ENCODE measurements around the gene INTS2. TPM values are rescaled to one million over a fixed set of nuclear protein-coding genes. Genes with fewer than 3 reads are reported as not detected.

The INTS2 gene
- total RNA-seq, 5 donors from 2014 or later (not counting 1 experiment from before 2014, with no cell fraction given), result 15.2 to 21.2 (median 16.9) TPM

GRCh38 chr17:61817452-61817851, 110.3 kb downstream of the INTS2 start:
- H3K27ac Mint-ChIP-seq, result no peak overlapping the region
- Histone ChIP-seq H3K4me1 (ENCODE audit: control insufficient read depth in 1 of 2, extremely low read depth in 1 of 2, insufficient read depth in 2 of 2, low read length in 2 of 2) (no peaks in the 10 kb centered on the region), H3K27ac (ENCODE audit: low read length) (no peak overlapping the region), H3K27me3 (replicated peaks in 1 of 2; ENCODE audit: control insufficient read depth in 2 of 2, extremely low read depth in 1 of 2, insufficient read depth in 2 of 2, low read length in 1 of 2) (no peaks in the 10 kb centered on the region), H3K36me3 (ENCODE audit: control insufficient read depth in 2 of 2, extremely low read depth in 1 of 2, insufficient read depth in 1 of 2, low read length in 1 of 2) (no peaks in the 10 kb centered on the region), H3K9me3 (no peaks in the 10 kb centered on the region), H3K4me3 (ENCODE audit: control insufficient read depth in 1 of 2, extremely low read depth in 1 of 2, low read length in 1 of 2) (no peak overlapping the region)
- no CpG with 5 or more reads among the region's 3 CpGs for WGBS (ENCODE audit: insufficient coverage)
- no peaks in the 10 kb centered on the region for H3K27me3 Mint-ChIP-seq
- no peak for DNase-seq
- ATAC-seq (replicated peaks in 1 of 4), result no peak
- H3K36me3 Mint-ChIP-seq, result peaks cover 26% of the 10 kb centered on the region
- POLR2A ChIA-PET, result no interaction called here
- no peak overlapping the region for H3K4me3 Mint-ChIP-seq
- no peaks in the 10 kb centered on the region for H3K9me3 Mint-ChIP-seq
- CTCF ChIA-PET, result no interaction called here
- peaks cover 0 to 3% (median 0%) of the 10 kb centered on the region in 3 donors for H3K4me1 Mint-ChIP-seq

- Histone ChIP-seq H3K9me3 (no peaks in the 10 kb centered on the region), H3K27ac (ENCODE audit: low read length) (no peak overlapping the region), H3K4me1 (ENCODE audit: control insufficient read depth in 1 of 2, extremely low read depth in 1 of 2, insufficient read depth in 2 of 2, low read length in 2 of 2) (no peaks in the 10 kb centered on the region), H3K4me3 (ENCODE audit: control insufficient read depth in 1 of 2, extremely low read depth in 1 of 2, low read length in 1 of 2) (no peak overlapping the region), H3K36me3 (ENCODE audit: control insufficient read depth in 2 of 2, extremely low read depth in 1 of 2, insufficient read depth in 1 of 2, low read length in 1 of 2) (no peaks in the 10 kb centered on the region), H3K27me3 (replicated peaks in 1 of 2; ENCODE audit: control insufficient read depth in 2 of 2, extremely low read depth in 1 of 2, insufficient read depth in 2 of 2, low read length in 1 of 2) (no peaks in the 10 kb centered on the region)
- DNase-seq (no peak), ATAC-seq (replicated peaks in 1 of 4) (no peak)
- Mint-ChIP-seq H3K36me3 (peaks cover 23% of the 10 kb centered on the region), H3K27ac (no peak overlapping the region), H3K9me3 (no peaks in the 10 kb centered on the region), H3K4me3 (no peak overlapping the region), H3K27me3 (no peaks in the 10 kb centered on the region), H3K4me1 (peaks cover 0 to 3% (median 0%) of the 10 kb centered on the region in 3 donors)
- ChIA-PET POLR2A (no interaction called here), CTCF (no interaction called here)
- WGBS (ENCODE audit: insufficient coverage), result no CpG with 5 or more reads among the region's 4 CpGs
Measured at GRCh38 chr17:61816538-61816937, 111.2 kb downstream of the INTS2 start.

GRCh38 chr17:61815863-61816503, 111.8 kb downstream of the INTS2 start:
- peaks cover 20% of the 10 kb centered on the region for H3K36me3 Mint-ChIP-seq
- no peak overlapping the region for H3K4me3 Mint-ChIP-seq
- Histone ChIP-seq H3K27ac (ENCODE audit: low read length) (no peak overlapping the region), H3K4me1 (ENCODE audit: control insufficient read depth in 1 of 2, extremely low read depth in 1 of 2, insufficient read depth in 2 of 2, low read length in 2 of 2) (no peaks in the 10 kb centered on the region), H3K4me3 (ENCODE audit: control insufficient read depth in 1 of 2, extremely low read depth in 1 of 2, low read length in 1 of 2) (no peak overlapping the region), H3K9me3 (no peaks in the 10 kb centered on the region), H3K36me3 (ENCODE audit: control insufficient read depth in 2 of 2, extremely low read depth in 1 of 2, insufficient read depth in 1 of 2, low read length in 1 of 2) (no peaks in the 10 kb centered on the region), H3K27me3 (replicated peaks in 1 of 2; ENCODE audit: control insufficient read depth in 2 of 2, extremely low read depth in 1 of 2, insufficient read depth in 2 of 2, low read length in 1 of 2) (no peaks in the 10 kb centered on the region)
- no peaks in the 10 kb centered on the region for H3K9me3 Mint-ChIP-seq
- ATAC-seq (replicated peaks in 1 of 4), result no peak
- 88% methylated on average over 2 of the region's 5 CpGs for WGBS (ENCODE audit: insufficient coverage)
- H3K27me3 Mint-ChIP-seq, result no peaks in the 10 kb centered on the region
- no peak overlapping the region for H3K27ac Mint-ChIP-seq
- peaks cover 0 to 3% (median 0%) of the 10 kb centered on the region in 3 donors for H3K4me1 Mint-ChIP-seq
- DNase-seq, result no peak
- CTCF ChIA-PET, result no interaction called here
- POLR2A ChIA-PET, result no interaction called here

Other genes with a start within 250 kb of the INTS2 start
- gene BRIP1, start 64.5 kb downstream of the INTS2 start, total RNA-seq, result 1 to 10 TPM; 1.4 to 3.5 (median 1.7) TPM
- 10 to 100 TPM; 60.8 to 82.4 (median 77.6) TPM for gene MED13, start 137.3 kb upstream of the INTS2 start, total RNA-seq

Measured in T-cell (primary cell).